Neural progenitor cell (in vitro differentiated cells): ENCODE data around the gene CBFA2T2. TPM values are rescaled to one million over a fixed set of nuclear protein-coding genes. Genes with fewer than 3 reads are reported as not detected.

Experiments used
- DNase-seq: peaks from one replicate; pipeline ENCODE4 v3.0.0-alpha.2; 2016; ENCODE audit warnings: low spot score
- H2AFZ ChIP-seq: fragments of 200-600 bp; sonication (generic); replicated peaks from 2 replicates; pipeline ENCODE4 v1.6.1; 2016; ENCODE audit warnings: antibody characterized with exemption
- H3F3A ChIP-seq: fragments of 200-600 bp; sonication (generic); 2 replicates; pipeline ENCODE4 v1.6.1; 2016; ENCODE audit warnings: antibody characterized with exemption, low read depth
- H3K27ac ChIP-seq: fragments of 200-600 bp; sonication (generic); 2 replicates; pipeline ENCODE4 v1.5.1; 2016; ENCODE audit warnings: mild to moderate bottlenecking
- H3K27me3 ChIP-seq: fragments of 200-600 bp; sonication (generic); 2 replicates; pipeline ENCODE4 v1.6.1; 2016; ENCODE audit warnings: mild to moderate bottlenecking, moderate library complexity
- H3K36me3 ChIP-seq: fragments of 200-600 bp; sonication (generic); 2 replicates; pipeline ENCODE4 v1.5.1; 2016
- H3K4me1 ChIP-seq: fragments of 200-600 bp; sonication (generic); 2 replicates; pipeline ENCODE4 v1.6.1; 2016; ENCODE audit warnings: mixed run types
- H3K4me2 ChIP-seq: fragments of 200-600 bp; sonication (generic); 2 replicates; pipeline ENCODE4 v1.6.1; 2016
- H3K4me3 ChIP-seq: fragments of 200-600 bp; sonication (generic); 2 replicates; pipeline ENCODE4 v1.5.1; 2016
- H3K79me2 ChIP-seq: fragments of 200-600 bp; sonication (generic); 2 replicates; pipeline ENCODE4 v1.6.1; 2016; ENCODE audit warnings: low read depth
- H3K9ac ChIP-seq: fragments of 200-600 bp; sonication (generic); 2 replicates; pipeline ENCODE4 v1.6.1; 2016
- H3K9me3 ChIP-seq: fragments of 200-600 bp; sonication (generic); 2 replicates; pipeline ENCODE4 v1.5.1; 2016; ENCODE audit warnings: low read depth
- H4K20me1 ChIP-seq: fragments of 200-600 bp; sonication (generic); 2 replicates; pipeline ENCODE4 v1.6.1; 2016; ENCODE audit warnings: low read depth
- H3K27ac Mint-ChIP-seq: 3 replicates; pipeline ENCODE4 v1.8.0; 2021; ENCODE audit warnings: mixed read lengths
- H3K27me3 Mint-ChIP-seq: 2 replicates; pipeline ENCODE4 v1.8.0; 2022; ENCODE audit warnings: low read depth, mild to moderate bottlenecking, inconsistent platforms, moderate library complexity, mixed read lengths; ENCODE audit not compliant: insufficient read depth
- H3K36me3 Mint-ChIP-seq: 3 replicates; pipeline ENCODE4 v1.8.0; 2021; ENCODE audit warnings: mixed read lengths
- H3K4me1 Mint-ChIP-seq: 3 replicates; pipeline ENCODE4 v1.8.0; 2021; ENCODE audit warnings: mixed read lengths
- H3K4me3 Mint-ChIP-seq: 3 replicates; pipeline ENCODE4 v1.8.0; 2021; ENCODE audit warnings: mild to moderate bottlenecking, moderate library complexity, mixed read lengths
- H3K9me3 Mint-ChIP-seq: 3 replicates; pipeline ENCODE4 v1.8.0; 2020; ENCODE audit warnings: mixed read lengths
- EZH2 ChIP-seq: fragments of 200-600 bp; sonication (generic); IDR thresholded peaks from 2 replicates; pipeline ENCODE4 v1.6.1; 2017; ENCODE audit warnings: antibody characterized with exemption, mild to moderate bottlenecking, moderate library complexity
- EZH2phosphoT487 ChIP-seq: fragments of 200-600 bp; sonication (generic); IDR thresholded peaks from 2 replicates; pipeline ENCODE4 v1.6.1; 2017; ENCODE audit warnings: antibody characterized with exemption
- total RNA-seq: library from RNA; depleted of rRNA; stranded (reverse); fragments of >200 nt; gene quantifications from 2 replicates; pipeline ENCODE4 v1.2.3, GENCODE V29; 2015; ENCODE audit warnings: low replicate concordance
- TF ChIP-seq, protein P1 (sequence below): fragments of 200-600 bp; sonication (generic); IDR thresholded peaks from 2 replicates; pipeline ENCODE4 v1.5.1; 2017; ENCODE audit warnings: antibody characterized with exemption, mild to moderate bottlenecking

The CBFA2T2 gene
- total RNA-seq, 1 donor from 2014 or later: 11.9 TPM

DNA sequence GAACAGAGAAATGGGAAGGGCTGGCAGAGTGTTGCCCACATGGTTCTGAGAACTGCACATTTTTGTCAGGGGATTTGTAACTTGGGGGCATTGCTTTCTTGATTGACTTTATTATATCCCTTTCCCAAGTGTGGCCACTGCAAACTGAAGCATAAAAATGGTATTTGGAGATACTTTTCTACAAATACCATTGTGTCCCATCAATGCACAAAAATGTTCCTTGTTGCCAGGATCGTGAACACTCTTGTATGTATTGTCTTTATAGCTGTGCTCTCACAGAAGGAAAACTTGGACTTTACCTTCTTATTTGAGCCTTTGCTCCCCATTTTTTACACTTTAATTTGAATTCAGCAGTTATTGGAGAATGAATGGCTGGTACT, 115.1 kb downstream of the CBFA2T2 start:
- no peaks in the 10 kb centered on the region for H3K79me2 ChIP-seq
- H3K9me3 ChIP-seq: no peaks in the 10 kb centered on the region
- Mint-ChIP-seq H3K36me3 (peaks cover 8% of the 10 kb centered on the region), H3K4me1 (no peaks in the 10 kb centered on the region), H3K4me3 (no peak overlapping the region), H3K27ac (no peak overlapping the region), H3K9me3 (no peaks in the 10 kb centered on the region), H3K27me3 (no peaks in the 10 kb centered on the region)
- DNase-seq: no peak
- TF ChIP-seq, protein P1, sequence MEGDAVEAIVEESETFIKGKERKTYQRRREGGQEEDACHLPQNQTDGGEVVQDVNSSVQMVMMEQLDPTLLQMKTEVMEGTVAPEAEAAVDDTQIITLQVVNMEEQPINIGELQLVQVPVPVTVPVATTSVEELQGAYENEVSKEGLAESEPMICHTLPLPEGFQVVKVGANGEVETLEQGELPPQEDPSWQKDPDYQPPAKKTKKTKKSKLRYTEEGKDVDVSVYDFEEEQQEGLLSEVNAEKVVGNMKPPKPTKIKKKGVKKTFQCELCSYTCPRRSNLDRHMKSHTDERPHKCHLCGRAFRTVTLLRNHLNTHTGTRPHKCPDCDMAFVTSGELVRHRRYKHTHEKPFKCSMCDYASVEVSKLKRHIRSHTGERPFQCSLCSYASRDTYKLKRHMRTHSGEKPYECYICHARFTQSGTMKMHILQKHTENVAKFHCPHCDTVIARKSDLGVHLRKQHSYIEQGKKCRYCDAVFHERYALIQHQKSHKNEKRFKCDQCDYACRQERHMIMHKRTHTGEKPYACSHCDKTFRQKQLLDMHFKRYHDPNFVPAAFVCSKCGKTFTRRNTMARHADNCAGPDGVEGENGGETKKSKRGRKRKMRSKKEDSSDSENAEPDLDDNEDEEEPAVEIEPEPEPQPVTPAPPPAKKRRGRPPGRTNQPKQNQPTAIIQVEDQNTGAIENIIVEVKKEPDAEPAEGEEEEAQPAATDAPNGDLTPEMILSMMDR: no peak
- no peak overlapping the region for H3K4me3 ChIP-seq
- no peaks in the 10 kb centered on the region for H3K27me3 ChIP-seq
- H3K27ac ChIP-seq: no peak overlapping the region
- H3K4me2 ChIP-seq: no peak overlapping the region
- H3F3A ChIP-seq: no peaks in the 10 kb centered on the region
- no peak overlapping the region for H3K9ac ChIP-seq
- no peaks in the 10 kb centered on the region for H3K4me1 ChIP-seq
- H4K20me1 ChIP-seq: no peaks in the 10 kb centered on the region
- H2AFZ ChIP-seq: no peak overlapping the region
- H3K36me3 ChIP-seq: no peaks in the 10 kb centered on the region

DNA sequence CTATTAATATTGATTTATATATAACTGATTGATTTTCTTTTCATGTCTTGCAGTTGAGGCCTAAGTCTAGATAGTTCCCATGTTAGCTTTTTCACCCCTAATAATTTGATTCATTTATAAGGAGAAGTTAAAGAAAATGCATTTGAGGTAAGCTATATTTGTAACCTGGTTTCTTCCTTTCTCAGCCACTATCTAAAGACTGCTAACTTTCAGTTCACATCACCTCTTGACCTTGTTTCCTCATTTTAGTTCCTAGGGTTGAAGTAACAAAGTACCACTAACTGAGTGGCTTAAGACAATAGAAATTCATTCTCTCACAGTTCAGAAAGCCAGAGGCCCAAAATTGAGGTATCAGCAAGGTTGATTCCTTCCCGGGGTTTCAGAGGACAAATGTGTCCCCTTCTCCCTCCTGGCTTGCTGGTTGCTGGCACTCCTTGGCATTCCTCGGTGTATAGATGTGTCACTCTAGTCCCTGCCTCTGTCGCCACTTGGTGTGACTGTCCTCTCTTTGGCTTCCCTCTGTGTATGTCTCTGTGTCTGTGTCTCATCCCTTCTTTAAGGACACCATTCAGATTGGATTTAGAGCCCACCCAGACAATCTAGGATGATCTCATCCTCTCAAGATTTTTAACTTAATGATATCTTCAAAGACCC, 116.3 kb downstream of the CBFA2T2 start:
- TF ChIP-seq EZH2phosphoT487 (no peak), EZH2 (no peak)
- TF ChIP-seq, protein P1: no peak
- H3K9ac ChIP-seq: no peak overlapping the region
- H4K20me1 ChIP-seq: no peaks in the 10 kb centered on the region
- H2AFZ ChIP-seq: no peak overlapping the region
- H3K27ac ChIP-seq: no peak overlapping the region
- DNase-seq: peak; percentile 11
- no peaks in the 10 kb centered on the region for H3K79me2 ChIP-seq
- H3F3A ChIP-seq: no peaks in the 10 kb centered on the region
- H3K4me3 ChIP-seq: no peak overlapping the region
- peaks cover 9% of the 10 kb centered on the region for H3K36me3 Mint-ChIP-seq
- H3K4me3 Mint-ChIP-seq: no peak overlapping the region
- no peaks in the 10 kb centered on the region for H3K27me3 ChIP-seq
- H3K36me3 ChIP-seq: no peaks in the 10 kb centered on the region
- no peaks in the 10 kb centered on the region for H3K27me3 Mint-ChIP-seq
- no peaks in the 10 kb centered on the region for H3K9me3 ChIP-seq
- H3K4me1 ChIP-seq: no peaks in the 10 kb centered on the region
- no peaks in the 10 kb centered on the region for H3K4me1 Mint-ChIP-seq
- no peak overlapping the region for H3K4me2 ChIP-seq
- H3K27ac Mint-ChIP-seq: no peak overlapping the region
- H3K9me3 Mint-ChIP-seq: no peaks in the 10 kb centered on the region

DNA sequence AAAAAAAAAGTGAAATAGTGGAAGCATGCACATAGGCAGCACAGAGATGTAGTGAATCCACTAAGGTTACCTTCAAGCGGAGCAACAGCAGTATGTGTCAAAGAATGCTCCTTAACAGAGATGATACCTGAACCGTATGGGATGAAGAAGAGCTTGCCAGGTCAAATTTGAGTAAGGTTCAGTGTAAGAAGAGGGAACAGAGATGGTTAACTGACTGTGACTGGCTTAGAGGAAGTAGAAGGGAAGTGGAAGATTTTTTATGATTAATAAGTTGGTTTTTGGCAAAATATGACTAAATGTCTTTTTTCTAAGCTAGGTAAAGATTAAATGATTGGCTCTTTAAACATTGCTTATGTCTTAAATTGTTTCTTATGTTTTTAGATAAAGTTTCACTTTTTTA, 119.6 kb downstream of the CBFA2T2 start:
- Histone ChIP-seq H3K36me3 (no peaks in the 10 kb centered on the region), H4K20me1 (no peaks in the 10 kb centered on the region), H3K27ac (no peak overlapping the region), H3K79me2 (no peaks in the 10 kb centered on the region), H3K4me1 (no peaks in the 10 kb centered on the region), H2AFZ (no peak overlapping the region), H3K4me2 (no peak overlapping the region), H3F3A (no peaks in the 10 kb centered on the region), H3K4me3 (no peak overlapping the region), H3K9me3 (no peaks in the 10 kb centered on the region), H3K27me3 (no peaks in the 10 kb centered on the region), H3K9ac (no peak overlapping the region)
- no peak for DNase-seq
- Mint-ChIP-seq H3K4me3 (no peak overlapping the region), H3K27ac (no peak overlapping the region), H3K4me1 (no peaks in the 10 kb centered on the region), H3K27me3 (no peaks in the 10 kb centered on the region), H3K36me3 (peaks cover 8% of the 10 kb centered on the region), H3K9me3 (no peaks in the 10 kb centered on the region)
- TF ChIP-seq EZH2phosphoT487 (no peak), EZH2 (no peak)
- TF ChIP-seq, protein P1: no peak
